ENCODE data around the gene IGSF9.
A peak's percentile ranks its signal among the peaks of the same experiment; 100 is the strongest.

The IGSF9 gene

DNA sequence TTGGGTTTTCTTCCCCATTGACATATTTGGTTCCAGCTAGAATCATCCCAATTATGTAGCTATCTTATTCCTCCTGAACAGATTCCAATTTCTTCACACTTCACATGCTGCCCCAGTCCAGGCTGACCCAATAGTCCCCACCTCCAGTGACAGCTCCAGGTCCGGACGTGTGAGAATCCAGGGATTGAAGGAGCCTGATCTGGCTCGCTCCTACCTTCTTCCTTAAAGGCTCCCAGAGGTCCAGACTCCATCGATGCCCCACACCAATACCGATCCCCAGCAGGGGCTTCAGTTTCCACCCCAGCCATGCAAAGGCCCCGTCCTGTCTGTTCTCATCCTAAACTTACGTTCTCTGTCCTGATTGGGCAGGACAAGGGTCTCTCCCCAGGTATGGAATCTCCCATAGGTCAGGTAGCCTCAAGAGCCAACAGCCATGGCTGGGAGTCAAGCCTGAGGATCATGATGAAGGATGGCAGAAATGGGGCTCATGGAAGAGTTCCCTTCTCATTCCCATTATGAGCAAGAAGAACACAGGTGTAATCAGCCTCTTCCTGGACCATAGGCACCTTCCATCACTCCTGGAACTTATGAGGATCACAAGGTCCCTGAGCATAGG lies 29.0 kb upstream of the IGSF9 start:
- no peak for DNase-seq (ENCODE audit: low read depth)

DNA sequence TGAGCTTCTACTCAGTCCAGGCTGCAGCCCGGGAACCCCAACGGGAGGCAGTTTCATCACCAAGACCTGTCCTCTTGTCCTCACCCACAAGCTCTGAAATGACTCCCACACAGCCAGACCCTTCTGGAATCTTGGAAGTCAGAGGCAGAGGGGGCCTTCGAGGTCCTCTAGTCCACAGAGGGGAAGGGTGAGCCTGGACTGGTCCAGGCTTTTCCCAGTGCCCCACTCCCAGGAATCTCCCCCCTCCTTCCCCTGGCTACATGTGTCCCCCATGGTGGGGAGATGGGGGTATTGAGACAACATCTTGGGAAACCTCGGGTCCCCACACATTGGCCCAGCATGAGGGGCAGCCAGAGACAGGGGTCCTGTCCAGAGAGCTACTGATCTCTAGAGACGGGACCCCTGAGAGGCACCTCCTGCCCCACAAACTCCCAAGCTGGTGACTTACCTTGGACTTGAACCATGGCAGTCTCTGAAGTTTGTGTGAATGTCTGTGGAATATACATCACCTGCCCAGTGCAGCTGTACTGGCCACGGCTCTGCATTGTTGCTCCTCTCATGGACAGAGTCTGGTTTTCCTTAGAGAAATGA lies 28.0 kb upstream of the IGSF9 start:
- DNase-seq (ENCODE audit: low read depth): no peak

GRCh38 chr1:159972443-159973205 lies 27.2 kb upstream of the IGSF9 start:
- DNase-seq (ENCODE audit: low read depth): no peak

DNA sequence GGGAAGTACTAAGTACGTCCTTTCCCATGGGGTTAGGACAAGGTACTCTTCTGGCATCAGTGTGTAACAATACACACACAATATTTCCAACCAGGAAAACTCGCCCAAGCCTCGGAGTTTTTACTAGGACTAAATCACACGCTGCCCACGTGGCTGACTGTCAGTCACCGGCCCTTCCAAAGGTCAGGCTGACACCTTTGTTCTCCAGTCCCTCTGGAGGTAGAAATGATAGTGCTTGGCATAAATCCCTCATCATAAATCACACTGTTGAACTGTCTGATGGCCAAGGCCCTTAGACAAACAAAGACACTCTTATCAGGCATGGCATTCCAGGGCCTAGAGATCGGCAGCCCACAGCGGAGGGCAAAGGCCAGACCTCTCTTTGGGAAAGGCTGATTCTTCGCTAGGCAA lies 25.5 kb upstream of the IGSF9 start:
- no peak for DNase-seq (ENCODE audit: low read depth)

DNA sequence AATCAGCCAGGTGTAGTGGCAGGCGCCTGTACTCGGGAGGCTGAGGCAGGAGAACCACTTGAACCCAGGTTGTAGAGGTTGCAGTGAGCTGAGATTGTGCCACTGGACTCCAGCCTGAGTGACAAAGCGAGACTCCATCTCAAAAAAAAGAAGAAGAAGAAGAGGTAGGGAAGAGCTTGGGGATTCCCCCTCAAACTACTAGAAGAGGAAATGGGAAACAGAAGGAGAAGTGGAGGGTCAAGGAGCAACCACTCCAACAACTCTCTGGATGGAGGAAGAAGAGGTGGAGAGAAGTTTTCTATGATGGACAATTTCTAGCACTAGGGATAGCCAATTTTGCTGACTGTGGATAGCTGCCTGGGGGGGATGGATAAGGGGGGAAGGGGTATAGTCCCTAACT lies 23.5 kb upstream of the IGSF9 start:
- DNase-seq (ENCODE audit: low read depth): no peak

DNA sequence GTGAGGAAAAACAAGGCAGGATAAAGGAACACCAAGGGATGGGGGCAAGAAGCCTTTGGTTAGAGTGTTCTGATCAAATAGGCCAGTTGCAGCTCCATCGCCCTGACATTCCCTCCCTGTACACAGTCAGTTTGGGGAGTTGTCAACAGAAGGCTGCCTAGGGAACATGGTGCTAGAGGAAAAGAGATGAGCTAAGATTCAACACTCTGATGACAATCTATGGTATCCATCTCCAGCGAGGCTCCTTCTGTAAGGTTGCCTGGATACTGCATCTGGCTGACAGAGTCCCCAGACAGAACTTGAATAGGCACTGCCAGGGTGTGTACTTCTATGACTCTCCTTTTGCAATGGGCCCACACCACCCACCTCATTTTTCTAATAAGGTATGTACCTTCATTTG lies 19.9 kb upstream of the IGSF9 start:
- no peak for DNase-seq (ENCODE audit: low read depth)

DNA sequence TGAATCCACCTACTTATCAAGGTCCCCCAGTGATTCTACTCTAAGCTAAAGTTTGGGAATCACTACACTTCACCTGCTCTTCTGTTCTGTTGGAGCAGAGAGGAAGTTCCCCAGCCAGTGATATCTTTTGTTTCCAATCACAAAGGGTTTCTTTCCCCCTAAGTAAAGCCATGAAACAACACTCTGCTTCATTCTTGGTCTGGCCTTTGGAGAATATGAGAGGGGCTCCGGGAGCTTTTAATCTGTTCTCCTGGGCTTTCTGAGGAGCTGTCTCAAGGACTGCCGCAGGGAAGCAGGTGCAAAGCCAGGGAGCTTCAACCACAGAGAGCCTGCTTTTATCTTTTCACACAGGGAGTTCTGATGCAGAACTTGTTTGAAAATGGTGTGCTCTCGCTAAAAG lies 18.7 kb upstream of the IGSF9 start:
- DNase-seq (ENCODE audit: low read depth): no peak

DNA sequence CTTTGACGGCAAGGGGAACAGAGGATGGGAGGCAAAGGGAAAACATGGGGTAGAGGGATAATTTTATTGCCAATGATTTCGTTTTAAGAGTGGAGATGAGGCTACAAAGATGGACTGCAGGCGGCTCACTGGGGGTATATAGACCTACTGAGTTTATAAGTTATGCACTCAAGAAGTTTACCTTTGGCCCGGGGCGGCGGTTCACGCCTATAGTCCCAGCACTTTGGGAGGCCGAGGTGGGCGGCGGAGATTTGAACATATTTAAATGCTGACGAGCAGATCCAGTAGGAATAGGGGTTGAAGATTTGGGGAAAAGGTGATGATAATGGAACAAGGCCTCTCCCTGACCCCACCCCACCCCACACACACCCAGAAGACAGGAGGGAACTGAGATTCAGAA lies 16.8 kb upstream of the IGSF9 start:
- no peak for DNase-seq (ENCODE audit: low read depth)

GRCh38 chr1:159961636-159962035 lies 16.2 kb upstream of the IGSF9 start:
- DNase-seq (ENCODE audit: low read depth): no peak

DNA sequence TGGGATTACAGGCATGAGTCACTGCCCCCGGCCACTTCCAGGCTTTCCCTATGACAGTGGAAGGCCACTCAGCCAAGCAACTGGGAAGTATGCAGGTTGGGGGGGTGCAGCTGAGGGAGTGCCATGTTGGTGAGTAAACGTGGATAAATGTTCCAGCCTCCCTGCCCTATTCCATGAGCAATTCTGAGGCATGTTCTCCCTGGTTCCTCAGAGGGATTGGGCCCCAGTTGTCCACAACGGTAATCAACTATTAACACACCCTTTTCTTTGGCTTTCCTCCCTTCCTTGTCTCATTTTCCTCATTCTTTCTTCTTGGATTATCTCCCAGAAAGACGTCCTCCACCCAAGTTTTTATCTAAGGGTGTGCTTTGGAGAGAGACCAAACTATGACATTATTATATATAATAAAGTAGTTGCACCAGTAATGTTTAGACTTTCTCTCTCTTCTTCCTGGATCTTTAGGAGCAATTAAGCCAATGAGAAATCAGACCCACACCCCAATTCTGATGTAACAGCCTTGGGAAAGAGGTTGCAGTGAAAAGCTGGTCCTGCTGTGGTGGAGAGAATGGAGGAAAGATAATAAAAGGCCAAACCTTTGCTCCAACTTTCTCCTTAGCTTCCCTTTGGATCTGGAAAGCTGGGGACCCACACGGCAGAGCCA lies 15.4 kb upstream of the IGSF9 start:
- DNase-seq (ENCODE audit: low read depth): peak; percentile 91

- DNase-seq (ENCODE audit: low read depth): no peak
These were observed 14.0 kb upstream of the IGSF9 start for GRCh38 chr1:159959451-159959850.

GRCh38 chr1:159958719-159959380 lies 13.4 kb upstream of the IGSF9 start:
- no peak for DNase-seq (ENCODE audit: low read depth)

GRCh38 chr1:159957824-159958268 lies 12.4 kb upstream of the IGSF9 start:
- no peak for DNase-seq (ENCODE audit: low read depth)

GRCh38 chr1:159955456-159955855 lies 10.0 kb upstream of the IGSF9 start:
- DNase-seq (ENCODE audit: low read depth): no peak

DNA sequence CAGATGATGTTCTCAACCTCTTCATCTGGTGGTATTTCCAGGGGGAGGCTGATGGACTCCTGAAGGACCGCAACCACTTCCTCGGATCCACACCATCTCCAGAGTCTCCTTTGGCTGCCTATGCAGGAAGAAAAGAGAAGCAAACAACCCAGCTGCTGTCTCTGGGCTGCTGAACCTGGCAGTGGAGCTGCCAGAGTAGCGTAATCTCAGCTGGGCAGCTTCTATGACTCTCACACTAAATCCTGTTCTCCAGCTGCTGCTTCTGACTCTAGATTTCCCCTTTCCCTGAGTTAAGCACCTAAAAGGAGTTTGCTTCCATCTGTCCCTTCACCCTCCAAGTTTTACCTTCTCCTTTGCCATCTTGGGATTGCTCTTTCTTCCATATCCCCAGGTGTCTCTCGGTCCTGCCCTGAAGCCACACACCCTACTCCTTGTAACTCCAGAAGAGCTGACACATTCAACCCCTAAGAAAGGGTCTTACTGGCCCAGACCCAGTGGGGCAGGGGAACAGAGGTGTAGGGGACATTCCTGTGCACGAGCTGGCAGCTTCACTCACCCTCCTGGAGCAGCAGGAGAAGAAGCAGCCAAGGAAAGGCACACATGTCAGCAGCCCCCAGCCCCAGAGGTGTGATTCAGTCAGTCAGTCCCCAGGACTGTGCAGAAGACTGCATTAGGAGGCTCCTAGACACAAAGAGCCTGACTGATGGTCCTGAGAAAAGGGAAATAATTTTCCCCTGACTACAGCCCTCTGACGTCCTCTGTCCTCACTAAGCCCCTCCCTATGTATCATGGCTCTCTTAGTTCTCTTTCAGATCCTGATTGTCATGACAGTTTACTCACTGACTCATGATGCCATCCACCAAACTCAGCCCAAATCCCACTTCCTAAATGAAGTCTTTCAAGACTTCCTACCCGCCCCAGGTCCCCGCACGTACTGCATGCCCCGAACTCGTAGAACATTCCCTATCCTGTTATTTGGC lies 8.4 kb upstream of the IGSF9 start, which contains the start of gene SLAMF9:
TSS of gene SLAMF9 (minus strand) at position 702 of the 980 bp plus-strand sequence. CDS start at position 602, 100 bp downstream.
- DNase-seq (ENCODE audit: low read depth): peak; percentile 48

- no peak for DNase-seq (ENCODE audit: low read depth)
These were observed 7.5 kb upstream of the IGSF9 start for GRCh38 chr1:159952932-159953331.

- DNase-seq (ENCODE audit: low read depth): no peak
These were observed 6.1 kb upstream of the IGSF9 start for GRCh38 chr1:159951551-159951950.

DNA sequence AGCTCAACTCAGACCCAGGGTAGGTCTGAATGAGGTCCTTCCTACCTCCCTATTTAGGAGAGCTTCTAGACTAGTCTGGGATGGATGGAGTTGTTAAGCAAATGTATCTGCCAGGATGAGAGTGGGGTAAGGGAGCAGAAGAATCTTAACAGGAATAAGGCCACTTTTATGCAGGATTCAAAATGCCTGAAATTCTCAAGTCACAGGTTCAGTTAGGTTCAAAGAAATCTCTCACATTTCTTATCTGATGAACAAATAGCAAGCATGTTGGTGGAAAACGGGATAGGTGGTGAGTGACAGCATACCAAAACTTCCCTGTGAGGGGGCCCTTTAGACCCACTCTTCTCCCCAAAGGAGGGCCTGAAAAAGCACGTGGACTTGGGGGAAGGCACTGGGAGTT lies 5.6 kb upstream of the IGSF9 start:
- DNase-seq (ENCODE audit: low read depth): no peak

GRCh38 chr1:159949981-159950381 lies 4.6 kb upstream of the IGSF9 start:
- DNase-seq (ENCODE audit: low read depth): no peak

GRCh38 chr1:159949123-159949522 lies 3.7 kb upstream of the IGSF9 start:
- no peak for DNase-seq (ENCODE audit: low read depth)

DNA sequence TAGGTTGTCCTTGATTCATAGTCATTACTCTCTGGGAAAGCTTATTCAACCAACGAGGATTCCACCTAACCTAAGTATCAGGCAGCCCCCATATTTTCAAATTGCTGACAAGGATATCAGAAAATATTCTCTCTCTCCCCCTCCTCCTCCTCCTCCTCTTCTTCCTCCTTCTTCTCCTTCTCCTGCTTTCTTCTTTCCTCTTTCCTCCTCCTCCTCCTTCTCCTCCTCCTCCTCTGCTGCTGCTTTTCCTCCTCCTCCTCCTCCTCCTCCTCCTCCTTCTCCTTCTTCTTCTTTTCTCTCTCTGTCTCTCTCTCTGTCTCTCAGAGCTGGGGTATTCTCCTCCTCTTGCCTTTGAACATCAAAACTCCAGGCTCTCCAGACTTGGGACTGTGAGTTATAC lies 2.5 kb upstream of the IGSF9 start:
- no peak for DNase-seq (ENCODE audit: low read depth)

All from amniotic epithelial cell (primary cell).